AG20443 (cell line): Measurements from ENCODE around the gene SYN1.
"Not testable (repeated sequence)": the region's sequence is repeated elsewhere in the genome, so short reads cannot be mapped to it uniquely, and the experiment has no call there.

Experiments used
- DNase-seq: peaks from one replicate; pipeline ENCODE4 v3.0.0; 2012; ENCODE audit warnings: low spot score, mixed read lengths

Gene SYN1

GRCh38 chrX:47633689-47634590 is 14.3 kb upstream of the SYN1 start:
- no peak for DNase-seq

GRCh38 chrX:47632666-47633065 is 13.0 kb upstream of the SYN1 start:
- DNase-seq: no peak

- DNase-seq: no peak
Observed at GRCh38 chrX:47631676-47632075, 12.0 kb upstream of the SYN1 start.

- DNase-seq: no peak
Observed at GRCh38 chrX:47629419-47630200, 10.0 kb upstream of the SYN1 start, which contains the start of gene CFP. TSS of gene CFP (minus strand) at chrX:47629930. CDS start at chrX:47629844, 86 bp downstream.

- DNase-seq: no peak
Observed at GRCh38 chrX:47628982-47629381, 9.3 kb upstream of the SYN1 start.

- DNase-seq: no peak
Observed at GRCh38 chrX:47625365-47625764, 5.7 kb upstream of the SYN1 start.

GRCh38 chrX:47623540-47624027 is 3.9 kb upstream of the SYN1 start:
- peak; percentile 84 for DNase-seq

- no peak for DNase-seq
Observed at GRCh38 chrX:47621851-47622250, 2.2 kb upstream of the SYN1 start.

GRCh38 chrX:47620303-47620685 is 637 bp upstream of the SYN1 start:
- DNase-seq: no peak

- DNase-seq: no peak
Observed at GRCh38 chrX:47618923-47619485, 653 bp downstream of the SYN1 start.

GRCh38 chrX:47614618-47615017 is 5.0 kb downstream of the SYN1 start:
- DNase-seq: no peak

- DNase-seq: no peak
Observed at GRCh38 chrX:47613082-47613481, 6.6 kb downstream of the SYN1 start.

GRCh38 chrX:47612418-47612817 is 7.2 kb downstream of the SYN1 start:
- no peak for DNase-seq

- no peak for DNase-seq
Observed at GRCh38 chrX:47611926-47612325, 7.7 kb downstream of the SYN1 start.

- DNase-seq: no peak
Observed at GRCh38 chrX:47611489-47611888, 8.2 kb downstream of the SYN1 start.

- no peak for DNase-seq
Observed at GRCh38 chrX:47610511-47610910, 9.1 kb downstream of the SYN1 start.

GRCh38 chrX:47608130-47608810 is 11.4 kb downstream of the SYN1 start:
- no peak for DNase-seq

- DNase-seq: no peak
Observed at GRCh38 chrX:47607091-47607490, 12.6 kb downstream of the SYN1 start.

GRCh38 chrX:47605024-47605423 is 14.6 kb downstream of the SYN1 start:
- no peak for DNase-seq

- not testable (repeated sequence) for DNase-seq
Observed at GRCh38 chrX:47603125-47603524, 16.5 kb downstream of the SYN1 start.

- DNase-seq: no peak
Observed at GRCh38 chrX:47597222-47597621, 22.4 kb downstream of the SYN1 start.

- DNase-seq: no peak
Observed at GRCh38 chrX:47596256-47596655, 23.4 kb downstream of the SYN1 start.
